Sigmoid colon (tissue), 7 donors: ENCODE results near the gene COL4A1. TPM values are rescaled to one million over a fixed set of nuclear protein-coding genes. Genes with fewer than 3 reads are reported as not detected.

Experiments used
- DNase-seq: peaks from one replicate; pipeline ENCODE4 v3.0.0-alpha.2; 2019
- H3K27ac ChIP-seq, 4 donors: fragments of 200-600 bp; sonication (generic); one replicate each; pipeline ENCODE4 v1.5.1; 2016 to 2019; ENCODE audit warnings: mild to moderate bottlenecking in 1 of 4
- H3K27me3 ChIP-seq, 3 donors: fragments of 200-600 bp; sonication (generic); one replicate each; pipeline ENCODE4 v1.5.1; 2019; ENCODE audit warnings: mild to moderate bottlenecking in 1 of 3
- H3K36me3 ChIP-seq, 4 donors: fragments of 200-600 bp; sonication (generic); one replicate each; pipeline ENCODE4 v1.5.1; 2016 to 2019
- H3K4me1 ChIP-seq, 4 donors: fragments of 200-600 bp; sonication (generic); one replicate each; pipeline ENCODE4 v1.5.1; 2017 to 2019
- H3K4me3 ChIP-seq, 4 donors: fragments of 200-600 bp; sonication (generic); one replicate each; pipeline ENCODE4 v1.5.1; 2017 to 2019; ENCODE audit warnings: mild to moderate bottlenecking in 2 of 4, moderate library complexity in 1 of 4
- H3K9me3 ChIP-seq, 4 donors: fragments of 200-600 bp in 3 of 4; sonication (generic) in 3 of 4; one replicate each; pipeline versions ENCODE4 v1.5.1 to v1.6.1; 2013 to 2019
- CTCF ChIP-seq, 4 experiments: fragments of 450-650 bp in 3 of 4; fragments of 200-600 bp in 1 of 4; IDR thresholded peaks; one replicate each; pipeline ENCODE4 v1.5.1; 2016 to 2019; ENCODE audit warnings: antibody characterized with exemption in 4 of 4, mild to moderate bottlenecking in 3 of 4, moderate library complexity in 2 of 4
- EP300 ChIP-seq, 4 donors: sonication (generic); formaldehyde crosslinking; IDR thresholded peaks; one replicate each; pipeline ENCODE4 v1.6.1; 2017; ENCODE audit warnings: antibody characterized with exemption in 4 of 4
- POLR2A ChIP-seq, 2 donors: fragments of 450-650 bp; IDR thresholded peaks; one replicate each; pipeline ENCODE4 v1.6.1; 2016; ENCODE audit warnings: antibody characterized with exemption in 2 of 2, mild to moderate bottlenecking in 2 of 2, moderate library complexity in 2 of 2
- POLR2AphosphoS5 ChIP-seq, 4 donors: sonication (generic); formaldehyde crosslinking; IDR thresholded peaks; one replicate each; pipeline ENCODE4 v1.6.1; 2017; ENCODE audit warnings: antibody characterized with exemption in 4 of 4
- WGBS, 2 donors: extraction: QIAGEN DNeasy Blood & Tissue Kit; methylation state at CpG; one replicate each; pipeline ENCODE4 v1.1.7; 2013; 5-methylcytosine and 5-hydroxymethylcytosine counted together
- intact Hi-C: fragments of 100-400 bp; cut with DNase I; formaldehyde crosslinking; loops from one replicate; pipeline ENCODE4 v1.15.1; 2023
- polyA plus RNA-seq, 3 donors: library from polyadenylated mRNA; stranded (reverse); fragments of 200-250 nt; gene quantifications; one replicate each; pipeline ENCODE4 v1.2.3, GENCODE V29; 2013
- total RNA-seq, 4 donors: library from RNA; depleted of rRNA; stranded (reverse); fragments of >200 nt; gene quantifications; one replicate each; pipeline ENCODE4 v1.1.0, GENCODE V29; 2016
- donor health status: healthy with polysubstance abuse.
- donor health status: Bipolar disorder and iron deficiency.
- donor health status: healthy.

Gene COL4A1
- total and polyA plus RNA-seq, 7 donors: 9.2 to 598 (median 235) TPM

- Histone ChIP-seq H3K4me3 (no peak overlapping the region), H3K9me3 (no peaks in the 10 kb centered on the region), H3K36me3 (peaks cover 65 to 99% (median 79%) of the 10 kb centered on the region in 4 donors), H3K27me3 (no peaks in the 10 kb centered on the region), H3K27ac (no peak overlapping the region), H3K4me1 (peaks cover 0 to 13% (median 12%) of the 10 kb centered on the region in 4 donors)
- intact Hi-C loops: no loop called here
- DNase-seq: peak; percentile 27
- TF ChIP-seq POLR2A (IDR thresholded peaks at IDR 0.05) (no peak), POLR2AphosphoS5 (IDR thresholded peaks at IDR 0.05) (no peak), EP300 (IDR thresholded peaks at IDR 0.05) (no peak), CTCF (IDR thresholded peaks at IDR 0.05) (no peak)
- 68% methylated on average over 7 of the region's 7 CpGs for WGBS, 2 donors
Measured at GRCh38 chr13:110183910-110184309, 123.0 kb downstream of the COL4A1 start.

GRCh38 chr13:110182461-110182860 is 124.5 kb downstream of the COL4A1 start:
- no peaks in the 10 kb centered on the region for H3K27me3 ChIP-seq
- 89 to 91% methylated on average over 9 of the region's 9 CpGs for WGBS, 2 donors
- intact Hi-C loops: no loop called here
- peak; percentile 61 for DNase-seq
- peaks cover 0 to 2% (median 0%) of the 10 kb centered on the region in 4 donors for H3K4me1 ChIP-seq
- no peak overlapping the region for H3K4me3 ChIP-seq
- H3K27ac ChIP-seq: no peak overlapping the region
- no peak for TF ChIP-seq POLR2AphosphoS5 (IDR thresholded peaks at IDR 0.05)
- no peak for TF ChIP-seq CTCF (IDR thresholded peaks at IDR 0.05)
- no peak for TF ChIP-seq EP300 (IDR thresholded peaks at IDR 0.05)
- TF ChIP-seq POLR2A (IDR thresholded peaks at IDR 0.05): no peak
- H3K36me3 ChIP-seq: peaks cover 80 to 99% (median 93%) of the 10 kb centered on the region in 4 donors
- H3K9me3 ChIP-seq: no peaks in the 10 kb centered on the region

- 86 to 89% methylated on average over 11 of the region's 11 CpGs for WGBS, 2 donors
- peak; percentile 56 for DNase-seq
- Histone ChIP-seq H3K27me3 (no peaks in the 10 kb centered on the region), H3K4me1 (no peaks in the 10 kb centered on the region), H3K36me3 (peaks cover 82 to 100% (median 94%) of the 10 kb centered on the region in 4 donors), H3K4me3 (no peak overlapping the region), H3K9me3 (no peaks in the 10 kb centered on the region), H3K27ac (no peak overlapping the region)
- intact Hi-C loops: no loop called here
- TF ChIP-seq EP300 (IDR thresholded peaks at IDR 0.05) (no peak), POLR2AphosphoS5 (IDR thresholded peaks at IDR 0.05) (no peak), POLR2A (IDR thresholded peaks at IDR 0.05) (no peak), CTCF (IDR thresholded peaks at IDR 0.05) (no peak)
Measured at GRCh38 chr13:110182003-110182402, 125.0 kb downstream of the COL4A1 start.

- intact Hi-C loops: no loop called here
- H3K27me3 ChIP-seq: no peaks in the 10 kb centered on the region
- no peaks in the 10 kb centered on the region for H3K9me3 ChIP-seq
- H3K36me3 ChIP-seq: peaks cover 84 to 99% (median 96%) of the 10 kb centered on the region in 4 donors
- H3K27ac ChIP-seq: no peak overlapping the region
- no peaks in the 10 kb centered on the region for H3K4me1 ChIP-seq
- H3K4me3 ChIP-seq: no peak overlapping the region
- 89 to 93% methylated on average over 1 of the region's 1 CpG for WGBS, 2 donors
- TF ChIP-seq POLR2AphosphoS5 (IDR thresholded peaks at IDR 0.05) (no peak), POLR2A (IDR thresholded peaks at IDR 0.05) (no peak), CTCF (IDR thresholded peaks at IDR 0.05) (no peak), EP300 (IDR thresholded peaks at IDR 0.05) (no peak)
- no peak for DNase-seq
Measured at GRCh38 chr13:110179857-110180147, 127.2 kb downstream of the COL4A1 start.
